Trophoblast cell (in vitro differentiated cells and primary cell): Measurements from ENCODE around the gene IL1RAPL1.

Source experiments
- DNase-seq, 2 donors: peaks; one replicate each; pipeline ENCODE4 v3.0.0-alpha.2; 2016
- H2AFZ ChIP-seq: 2 replicates; pipeline ENCODE4 v1.6.1; 2013; ENCODE audit warnings: low read length, moderate library complexity, mild to moderate bottlenecking; ENCODE audit not compliant: insufficient read depth, poor library complexity
- H2AK5ac ChIP-seq: 2 replicates; pipeline ENCODE4 v1.6.1; 2013; ENCODE audit warnings: mild to moderate bottlenecking, low read length
- H2BK120ac ChIP-seq: 2 replicates; pipeline ENCODE4 v1.6.1; 2013; ENCODE audit warnings: low read length, mild to moderate bottlenecking, moderate library complexity; ENCODE audit not compliant: insufficient read depth, poor library complexity
- H2BK12ac ChIP-seq: 2 replicates; pipeline ENCODE4 v1.6.1; 2013; ENCODE audit warnings: mild to moderate bottlenecking, low read length, moderate library complexity
- H2BK5ac ChIP-seq: 2 replicates; pipeline ENCODE4 v1.6.1; 2013; ENCODE audit warnings: low read length, low read depth, moderate library complexity, mild to moderate bottlenecking; ENCODE audit not compliant: poor library complexity
- H3K14ac ChIP-seq: 2 replicates; pipeline ENCODE4 v1.6.1; 2013; ENCODE audit warnings: mild to moderate bottlenecking, low read length
- H3K18ac ChIP-seq: 2 replicates; pipeline ENCODE4 v1.6.1; 2013; ENCODE audit warnings: mild to moderate bottlenecking, low read length
- H3K23ac ChIP-seq: 2 replicates; pipeline ENCODE4 v1.6.1; 2013; ENCODE audit warnings: low read length
- H3K27ac ChIP-seq: 2 replicates; pipeline ENCODE4 v1.5.1; 2013; ENCODE audit warnings: low read depth, mild to moderate bottlenecking, inconsistent platforms, low read length, moderate library complexity
- H3K27me3 ChIP-seq: 2 replicates; pipeline ENCODE4 v1.6.1; 2013; ENCODE audit warnings: inconsistent platforms, mild to moderate bottlenecking, low read length, moderate library complexity; ENCODE audit not compliant: insufficient read depth
- H3K36me3 ChIP-seq, 2 experiments: 1 replicate in 1 of 2; 2 replicates in 1 of 2; pipeline ENCODE4 v1.6.1; 2013; ENCODE audit warnings: low read length in 2 of 2, mild to moderate bottlenecking in 2 of 2, moderate library complexity in 1 of 2; ENCODE audit not compliant: insufficient read depth in 2 of 2, control insufficient read depth in 1 of 2
- H3K4ac ChIP-seq: 2 replicates; pipeline ENCODE4 v1.6.1; 2013; ENCODE audit warnings: low read depth, mild to moderate bottlenecking, low read length, moderate library complexity
- H3K4me1 ChIP-seq, 2 experiments: 1 replicate in 1 of 2; 2 replicates in 1 of 2; pipeline ENCODE4 v1.6.1; 2013; ENCODE audit warnings: low read length in 2 of 2, mild to moderate bottlenecking in 2 of 2, moderate library complexity in 1 of 2; ENCODE audit not compliant: insufficient read depth in 2 of 2, control insufficient read depth in 1 of 2
- H3K4me2 ChIP-seq: 2 replicates; pipeline ENCODE4 v1.6.1; 2013; ENCODE audit warnings: inconsistent platforms, mild to moderate bottlenecking, low read length, moderate library complexity
- H3K4me3 ChIP-seq: 2 replicates; pipeline ENCODE4 v1.5.1; 2013; ENCODE audit warnings: mild to moderate bottlenecking, low read depth, low read length, inconsistent platforms
- H3K79me1 ChIP-seq: one replicate; pipeline ENCODE4 v1.6.1; 2013; ENCODE audit warnings: low read length
- H3K79me2 ChIP-seq: 2 replicates; pipeline ENCODE4 v1.6.1; 2013; ENCODE audit warnings: low read length, mild to moderate bottlenecking; ENCODE audit not compliant: control insufficient read depth, insufficient read depth, poor library complexity
- H3K9ac ChIP-seq: 2 replicates; pipeline ENCODE4 v1.6.1; 2013; ENCODE audit warnings: mild to moderate bottlenecking, low read length
- H3K9me3 ChIP-seq: 2 replicates; pipeline ENCODE4 v1.6.1; 2013; ENCODE audit warnings: low read depth, mild to moderate bottlenecking, control low read depth, inconsistent platforms, low read length; ENCODE audit not compliant: insufficient read depth
- H4K12ac ChIP-seq: 2 replicates; pipeline ENCODE4 v1.6.1; 2013; ENCODE audit warnings: low read depth, mild to moderate bottlenecking, low read length, moderate library complexity
- H4K8ac ChIP-seq: 2 replicates; pipeline ENCODE4 v1.6.1; 2013; ENCODE audit warnings: low read depth, mild to moderate bottlenecking, low read length, moderate library complexity
- H4K91ac ChIP-seq: one replicate; pipeline ENCODE4 v1.6.1; 2013; ENCODE audit warnings: low read depth, mild to moderate bottlenecking, low read length, moderate library complexity
- WGBS: extraction: QIAGEN DNeasy Blood & Tissue Kit; methylation state at CpG from one replicate; pipeline ENCODE4 v1.1.7; 2013; ENCODE audit warnings: missing lambda C conversion rate; ENCODE audit not compliant: insufficient read length, insufficient coverage; ENCODE audit errors: extremely low coverage; 5-methylcytosine and 5-hydroxymethylcytosine counted together

The IL1RAPL1 gene

DNA sequence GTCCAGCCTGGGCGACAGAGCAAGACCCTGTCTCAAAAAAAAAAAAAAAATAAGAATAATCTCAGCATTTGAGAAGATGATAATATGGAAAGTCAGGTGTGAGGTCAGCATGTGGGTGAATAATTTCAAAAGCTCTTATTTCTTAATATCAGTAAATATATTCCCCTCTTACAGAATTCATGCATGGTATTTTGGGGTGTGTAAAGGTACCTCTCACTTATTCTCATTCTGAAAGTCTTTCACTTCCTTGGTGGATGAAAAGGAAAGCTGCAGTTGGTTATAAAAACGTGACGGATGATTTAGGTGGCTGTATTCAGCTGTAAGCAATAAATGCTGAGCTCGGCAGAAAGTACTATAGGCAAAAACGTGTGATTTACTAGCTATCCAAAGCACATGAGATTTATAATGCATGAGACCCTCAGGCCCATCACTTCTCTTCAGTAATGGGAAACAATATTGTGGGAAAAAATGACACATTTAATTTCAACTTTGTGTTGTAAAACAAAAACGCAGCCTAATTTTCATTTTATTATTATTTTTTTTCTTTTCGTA is 1275.0 kb downstream of the IL1RAPL1 start:
- H3K9me3 ChIP-seq = no peaks in the 10 kb centered on the region
- no CpG with 5 or more reads among the region's 7 CpGs for WGBS
- no peak overlapping the region for H2AFZ ChIP-seq
- no peaks in the 10 kb centered on the region for H3K4me1 ChIP-seq
- H2BK5ac ChIP-seq = no peak overlapping the region
- no peak overlapping the region for H3K4ac ChIP-seq
- no peak overlapping the region for H3K4me2 ChIP-seq
- no peak overlapping the region for H3K14ac ChIP-seq
- DNase-seq = no peak
- no peak overlapping the region for H2BK12ac ChIP-seq
- no peaks in the 10 kb centered on the region for H3K27me3 ChIP-seq
- no peak overlapping the region for H3K9ac ChIP-seq
- H4K91ac ChIP-seq = no peak overlapping the region
- no peak overlapping the region for H3K4me3 ChIP-seq
- H3K27ac ChIP-seq = no peak overlapping the region
- H2AK5ac ChIP-seq = no peak overlapping the region
- no peak overlapping the region for H2BK120ac ChIP-seq
- H3K79me2 ChIP-seq = no peaks in the 10 kb centered on the region
- H3K36me3 ChIP-seq = no peaks in the 10 kb centered on the region
- H3K23ac ChIP-seq = no peak overlapping the region
- H4K8ac ChIP-seq = no peak overlapping the region
- no peak overlapping the region for H4K12ac ChIP-seq
- H3K18ac ChIP-seq = no peak overlapping the region
- no peaks in the 10 kb centered on the region for H3K79me1 ChIP-seq

DNA sequence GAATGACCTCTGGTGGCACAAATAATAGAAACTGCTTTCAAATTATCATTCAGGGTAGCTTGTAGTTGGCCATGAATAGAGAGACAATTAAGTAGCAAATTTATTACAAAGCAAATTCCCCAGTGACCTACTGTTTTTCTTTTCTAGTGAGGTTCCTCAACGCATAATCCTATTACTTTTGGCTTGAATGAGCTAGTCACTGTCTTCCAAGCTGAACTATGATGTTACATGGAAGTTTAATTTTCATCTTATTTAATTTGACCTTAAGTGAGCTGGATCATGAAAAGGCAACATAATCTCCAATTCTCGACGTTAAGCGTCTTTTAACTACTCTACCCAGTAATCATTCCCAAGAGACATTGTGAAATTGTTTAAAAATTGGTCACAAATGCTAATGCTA is 1280.7 kb downstream of the IL1RAPL1 start:
- Histone ChIP-seq H4K91ac (no peak overlapping the region), H2AK5ac (no peak overlapping the region), H3K4ac (no peak overlapping the region), H3K27me3 (no peaks in the 10 kb centered on the region), H3K18ac (no peak overlapping the region), H3K4me3 (no peak overlapping the region), H3K14ac (no peak overlapping the region), H4K8ac (no peak overlapping the region), H3K4me1 (no peaks in the 10 kb centered on the region), H2BK12ac (no peak overlapping the region), H2AFZ (no peak overlapping the region), H4K12ac (no peak overlapping the region), H2BK5ac (no peak overlapping the region), H3K36me3 (no peaks in the 10 kb centered on the region), H3K27ac (no peak overlapping the region), H3K4me2 (no peak overlapping the region), H3K79me1 (no peaks in the 10 kb centered on the region), H3K9me3 (no peaks in the 10 kb centered on the region), H3K79me2 (no peaks in the 10 kb centered on the region), H3K23ac (no peak overlapping the region), H2BK120ac (no peak overlapping the region), H3K9ac (no peak overlapping the region)
- DNase-seq = no peak
- no CpG with 5 or more reads among the region's 4 CpGs for WGBS

DNA sequence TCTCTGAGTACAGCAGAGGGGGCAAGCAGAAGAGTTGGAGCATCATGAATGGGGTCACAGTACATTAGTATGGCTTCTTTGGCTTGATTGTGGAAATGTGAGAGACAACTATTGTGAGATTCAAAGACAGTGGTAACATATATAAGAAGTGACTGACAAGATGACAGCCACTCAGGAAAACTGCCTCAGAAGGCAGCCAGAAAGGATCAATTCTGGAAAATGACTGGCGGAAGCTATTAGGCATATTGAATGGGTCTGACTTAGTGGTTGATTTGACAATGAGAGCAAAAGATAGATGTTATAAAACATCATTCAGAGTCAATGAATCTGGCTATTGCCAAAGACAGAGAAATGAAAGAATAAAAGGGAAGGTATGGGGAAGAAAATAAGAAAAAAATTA is 1282.6 kb downstream of the IL1RAPL1 start:
- no peak overlapping the region for H3K14ac ChIP-seq
- no peak overlapping the region for H3K18ac ChIP-seq
- H2BK5ac ChIP-seq = no peak overlapping the region
- H4K12ac ChIP-seq = no peak overlapping the region
- no peak overlapping the region for H2BK12ac ChIP-seq
- no peak overlapping the region for H3K27ac ChIP-seq
- H3K4ac ChIP-seq = no peak overlapping the region
- no peak overlapping the region for H2AK5ac ChIP-seq
- no peaks in the 10 kb centered on the region for H3K79me2 ChIP-seq
- no peak overlapping the region for H4K91ac ChIP-seq
- H3K79me1 ChIP-seq = no peaks in the 10 kb centered on the region
- no peak overlapping the region for H2BK120ac ChIP-seq
- no peak for DNase-seq
- H3K4me1 ChIP-seq = no peaks in the 10 kb centered on the region
- H3K27me3 ChIP-seq = no peaks in the 10 kb centered on the region
- no peak overlapping the region for H3K4me2 ChIP-seq
- no peak overlapping the region for H4K8ac ChIP-seq
- no peak overlapping the region for H3K4me3 ChIP-seq
- no peaks in the 10 kb centered on the region for H3K9me3 ChIP-seq
- H3K23ac ChIP-seq = no peak overlapping the region
- no CpG with 5 or more reads among the region's 1 CpG for WGBS
- no peak overlapping the region for H3K9ac ChIP-seq
- no peak overlapping the region for H2AFZ ChIP-seq
- H3K36me3 ChIP-seq = no peaks in the 10 kb centered on the region

DNA sequence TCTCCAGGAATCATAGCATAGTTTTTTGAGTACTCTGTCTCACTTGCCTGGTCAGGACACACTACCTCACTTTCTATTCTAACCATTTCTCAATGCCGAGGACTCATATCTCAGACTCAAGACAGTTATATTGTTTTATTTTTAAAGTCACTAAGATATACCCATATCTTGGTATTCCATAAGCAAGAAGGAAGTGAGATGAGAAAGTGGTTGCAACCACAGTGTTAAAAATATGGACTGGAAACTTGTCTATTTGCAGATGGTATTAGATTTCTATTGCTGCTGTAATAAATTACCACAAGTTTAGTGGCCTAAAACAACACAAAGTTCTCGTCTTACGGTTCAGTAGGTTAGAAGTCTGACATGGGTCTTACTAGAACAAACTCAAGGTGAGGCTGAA is 1283.4 kb downstream of the IL1RAPL1 start:
- no peak overlapping the region for H2AFZ ChIP-seq
- H3K9ac ChIP-seq = no peak overlapping the region
- no peak overlapping the region for H3K4me3 ChIP-seq
- H2BK120ac ChIP-seq = no peak overlapping the region
- no peak overlapping the region for H3K18ac ChIP-seq
- no peak overlapping the region for H4K91ac ChIP-seq
- no CpG with 5 or more reads among the region's 3 CpGs for WGBS
- H3K4ac ChIP-seq = no peak overlapping the region
- no peak overlapping the region for H2BK12ac ChIP-seq
- no peak for DNase-seq
- no peak overlapping the region for H3K14ac ChIP-seq
- no peak overlapping the region for H4K12ac ChIP-seq
- no peak overlapping the region for H2BK5ac ChIP-seq
- no peak overlapping the region for H3K27ac ChIP-seq
- H3K4me1 ChIP-seq = no peaks in the 10 kb centered on the region
- no peak overlapping the region for H4K8ac ChIP-seq
- no peaks in the 10 kb centered on the region for H3K79me2 ChIP-seq
- no peaks in the 10 kb centered on the region for H3K9me3 ChIP-seq
- no peak overlapping the region for H3K23ac ChIP-seq
- H3K27me3 ChIP-seq = no peaks in the 10 kb centered on the region
- H3K36me3 ChIP-seq = no peaks in the 10 kb centered on the region
- H3K79me1 ChIP-seq = no peaks in the 10 kb centered on the region
- no peak overlapping the region for H3K4me2 ChIP-seq
- no peak overlapping the region for H2AK5ac ChIP-seq
